Measurements from ENCODE around the gene IL34.
"Not testable (repeated sequence)": the region's sequence is repeated elsewhere in the genome, so short reads cannot be mapped to it uniquely, and the experiment has no call there.

Gene IL34

GRCh38 chr16:70646260-70647241 lies at the start of gene IL34:
Gene IL34, plus strand, starts transcription at chr16:70646559. Its CDS starts 389 bp downstream, at chr16:70646948.
- DNase-seq (ENCODE audit: low read depth in 2 of 3, low spot score in 2 of 3): no peak

DNA sequence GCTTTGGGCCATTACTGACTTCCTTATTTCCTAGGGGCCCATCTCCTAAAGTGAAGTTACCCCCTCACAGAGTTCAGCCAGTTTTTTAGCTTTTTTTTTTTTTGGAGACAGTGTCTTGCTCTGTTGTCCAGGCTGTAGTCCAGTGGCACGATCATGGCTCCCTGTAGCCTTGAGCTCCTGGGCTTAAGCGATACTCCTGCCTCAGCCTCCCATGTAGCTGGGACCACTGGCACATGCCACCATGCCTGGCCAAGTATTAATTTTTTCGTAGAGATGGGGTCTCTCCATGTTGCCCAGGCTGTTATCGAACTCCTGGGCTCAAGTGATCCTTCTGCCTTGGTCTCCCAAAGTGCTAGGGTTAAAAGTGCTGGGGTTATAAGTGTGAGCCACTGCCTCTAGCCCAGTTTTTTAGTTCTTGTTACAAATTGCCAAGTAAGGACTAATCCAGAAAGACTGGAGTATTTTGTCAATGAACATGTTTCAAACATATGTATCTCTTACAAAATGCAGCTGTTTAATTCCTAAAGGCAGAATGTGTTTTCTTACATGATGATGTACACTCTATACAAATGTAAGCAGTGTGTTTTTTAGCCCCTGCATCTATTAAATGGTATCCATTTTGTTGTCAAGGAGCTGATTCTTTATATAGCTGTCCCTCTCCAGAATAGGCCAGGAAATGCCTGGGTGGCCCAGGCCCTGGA lies 49.1 kb upstream of the IL34 start:
- DNase-seq (ENCODE audit: low read depth in 2 of 3, low spot score in 2 of 3): no peak

- no peak for DNase-seq (ENCODE audit: low read depth in 2 of 3, low spot score in 2 of 3)
Measured at GRCh38 chr16:70598937-70599503, 47.3 kb upstream of the IL34 start.

GRCh38 chr16:70600730-70601129 lies 45.6 kb upstream of the IL34 start:
- DNase-seq (ENCODE audit: low read depth in 2 of 3, low spot score in 2 of 3): no peak

GRCh38 chr16:70601576-70602575 lies 44.5 kb upstream of the IL34 start:
- no peak for DNase-seq (ENCODE audit: low read depth in 2 of 3, low spot score in 2 of 3)

- no peak for DNase-seq (ENCODE audit: low read depth in 2 of 3, low spot score in 2 of 3)
Measured at GRCh38 chr16:70602831-70603230, 43.5 kb upstream of the IL34 start.

- DNase-seq (ENCODE audit: low read depth in 2 of 3, low spot score in 2 of 3): no peak
Measured at GRCh38 chr16:70604407-70605282, 41.7 kb upstream of the IL34 start.

- DNase-seq (ENCODE audit: low read depth in 2 of 3, low spot score in 2 of 3): no peak
Measured at GRCh38 chr16:70605283-70605657, 41.1 kb upstream of the IL34 start.

DNA sequence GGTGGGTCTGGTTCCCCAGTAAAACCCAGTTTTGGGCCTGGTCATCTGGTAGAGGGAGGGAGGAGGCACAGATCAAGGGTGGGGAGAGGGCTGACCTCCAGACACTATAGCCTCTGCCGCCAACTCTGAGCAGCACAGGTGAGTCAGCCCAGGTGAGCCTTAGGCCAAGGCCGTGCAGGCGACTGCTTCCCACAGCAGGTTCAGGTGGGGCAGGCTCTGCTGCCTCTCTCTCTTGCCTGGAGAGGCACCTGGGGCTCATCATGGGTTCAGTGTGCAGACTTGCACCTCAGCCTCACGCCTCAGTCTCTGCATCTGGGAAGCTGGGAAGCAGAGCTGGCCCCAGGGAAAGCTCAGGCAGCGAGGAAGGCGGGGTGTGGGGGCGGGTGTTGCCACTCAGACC lies 37.8 kb upstream of the IL34 start:
- DNase-seq (ENCODE audit: low read depth in 2 of 3, low spot score in 2 of 3): no peak

- DNase-seq (ENCODE audit: low read depth in 2 of 3, low spot score in 2 of 3): no peak
Measured at GRCh38 chr16:70610273-70611223, 35.8 kb upstream of the IL34 start.

GRCh38 chr16:70611224-70611598 lies 35.1 kb upstream of the IL34 start:
- no peak for DNase-seq (ENCODE audit: low read depth in 2 of 3, low spot score in 2 of 3)

GRCh38 chr16:70611785-70612303 lies 34.5 kb upstream of the IL34 start:
- DNase-seq (ENCODE audit: low read depth in 2 of 3, low spot score in 2 of 3): no peak

DNA sequence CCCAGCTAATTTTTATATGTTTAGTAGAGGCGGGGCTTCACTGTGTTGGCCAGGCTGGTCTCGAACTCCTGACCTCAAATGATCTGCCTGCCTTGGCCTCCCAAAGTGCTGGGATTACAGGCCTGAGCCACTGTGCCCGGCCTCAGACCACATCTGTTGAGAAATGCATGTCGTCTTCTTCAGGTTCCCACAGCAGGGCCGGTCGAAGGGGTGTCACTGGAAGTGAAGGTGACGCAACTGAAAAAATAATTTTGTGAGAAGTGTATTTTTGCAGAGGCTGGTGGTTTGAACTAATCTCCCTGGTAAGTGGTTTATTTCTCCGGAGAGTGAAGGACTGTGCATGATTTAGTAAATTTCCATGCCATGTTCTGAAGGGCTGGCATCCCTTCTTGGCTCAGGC lies 33.4 kb upstream of the IL34 start:
- DNase-seq (ENCODE audit: low read depth in 2 of 3, low spot score in 2 of 3): no peak

DNA sequence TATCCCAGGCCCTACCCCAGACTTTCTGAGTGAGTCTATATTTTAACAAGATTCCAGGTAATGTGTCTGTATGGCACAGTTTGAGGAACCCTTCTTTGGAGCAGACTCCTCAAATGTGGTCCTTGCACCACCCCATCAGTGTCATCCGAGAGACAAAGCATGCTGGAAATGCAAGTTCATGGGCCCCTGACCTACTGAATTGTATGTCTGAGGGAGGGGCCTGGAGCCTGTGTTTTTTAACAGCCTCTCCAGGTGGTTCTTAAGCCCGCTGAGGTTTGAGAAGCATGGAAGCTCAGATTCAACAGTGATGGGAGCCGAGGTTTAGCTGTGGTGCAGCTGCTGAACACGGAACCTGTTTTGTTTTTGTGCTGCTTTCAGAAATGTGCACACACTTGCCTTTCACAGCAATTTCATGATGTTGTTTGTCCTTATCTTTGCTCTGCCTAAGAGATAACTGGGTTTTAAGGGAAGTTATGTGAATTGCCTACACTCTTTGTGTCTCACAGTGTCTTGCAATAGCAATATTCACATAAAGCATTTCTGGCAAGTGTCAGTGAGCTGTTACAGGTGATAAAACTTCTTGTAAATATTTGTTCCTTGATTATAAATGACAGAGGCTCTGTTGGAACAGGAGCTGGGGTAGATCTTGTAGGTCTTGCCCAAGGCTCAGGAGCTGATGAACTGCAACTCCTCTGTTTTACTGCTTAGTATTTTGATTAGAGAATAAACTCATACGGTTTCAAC lies 32.0 kb upstream of the IL34 start:
- DNase-seq (ENCODE audit: low read depth in 2 of 3, low spot score in 2 of 3): no peak

DNA sequence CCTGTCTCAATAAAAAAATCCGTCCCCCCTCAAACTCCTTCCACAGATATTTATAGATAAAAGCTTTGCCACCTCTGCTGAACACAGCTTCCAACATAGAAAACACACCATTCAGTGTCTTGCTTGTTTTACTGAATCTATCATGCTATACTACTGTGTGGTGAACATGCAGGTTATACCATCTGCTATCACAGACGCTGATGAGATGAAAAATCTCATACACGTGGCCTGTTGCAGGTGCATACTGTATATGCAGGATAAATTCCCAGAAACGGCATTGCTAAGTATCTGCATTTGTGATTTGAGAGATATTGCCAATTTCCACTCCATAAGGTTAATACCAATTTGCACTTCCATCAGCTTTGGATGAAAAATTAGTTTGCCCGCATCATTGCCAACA lies 30.4 kb upstream of the IL34 start:
- no peak for DNase-seq (ENCODE audit: low read depth in 2 of 3, low spot score in 2 of 3)

- not testable (repeated sequence) for DNase-seq (ENCODE audit: low read depth in 2 of 3, low spot score in 2 of 3)
Measured at GRCh38 chr16:70621864-70622263, 24.5 kb upstream of the IL34 start.

DNA sequence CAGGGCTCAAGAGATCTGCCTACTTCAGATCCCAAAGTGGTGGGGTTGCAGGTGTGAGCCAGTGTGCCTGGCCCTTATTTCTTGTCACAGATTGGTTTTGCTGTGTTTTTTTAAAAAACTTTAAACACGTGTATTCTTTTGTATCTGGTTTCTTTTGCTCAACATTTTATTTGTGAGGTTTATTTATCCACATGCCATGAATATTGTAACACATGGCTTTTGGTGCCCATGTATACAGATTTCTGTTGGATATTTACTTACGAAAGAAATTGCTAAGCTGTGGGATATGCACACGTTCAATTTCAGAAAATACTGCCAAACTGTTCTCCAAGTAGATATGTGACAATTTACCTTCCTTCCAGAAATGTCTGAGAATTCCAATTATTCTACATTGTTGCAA lies 18.7 kb upstream of the IL34 start:
- DNase-seq (ENCODE audit: low read depth in 2 of 3, low spot score in 2 of 3): no peak

Measured in activated CD8-positive, alpha-beta memory T cell treated with anti-CD3 and anti-CD28 coated beads for 48 hours (primary cell).